Measurements from ENCODE around the gene WWOX. TPM values are rescaled to one million over a fixed set of nuclear protein-coding genes. Genes with fewer than 3 reads are reported as not detected.

The WWOX gene
- total and polyA plus RNA-seq, 3 donors from 2014 or later = 20.6 to 76.7 (median 64.1) TPM

DNA sequence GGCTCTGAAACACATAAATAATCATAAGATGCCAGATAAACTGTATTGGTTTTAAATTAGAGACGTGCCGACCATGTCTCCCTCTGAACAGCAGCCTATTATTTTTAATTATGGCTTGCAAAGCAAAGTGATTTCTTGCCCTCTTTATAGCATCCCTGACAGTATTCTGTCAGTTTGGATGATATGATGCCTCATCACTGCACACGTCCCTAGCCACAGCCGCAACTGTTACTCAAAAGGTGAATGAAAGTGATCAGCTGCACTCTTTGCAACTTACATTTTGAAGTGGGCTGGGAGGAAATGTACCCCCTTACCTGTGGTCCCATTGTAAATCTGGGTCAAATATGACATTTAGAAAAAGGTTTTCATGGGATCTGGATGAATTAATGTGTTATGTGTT, 1111.2 kb downstream of the WWOX start:
- 61 to 65% methylated on average over 4 of the region's 4 CpGs for WGBS, 2 donors

DNA sequence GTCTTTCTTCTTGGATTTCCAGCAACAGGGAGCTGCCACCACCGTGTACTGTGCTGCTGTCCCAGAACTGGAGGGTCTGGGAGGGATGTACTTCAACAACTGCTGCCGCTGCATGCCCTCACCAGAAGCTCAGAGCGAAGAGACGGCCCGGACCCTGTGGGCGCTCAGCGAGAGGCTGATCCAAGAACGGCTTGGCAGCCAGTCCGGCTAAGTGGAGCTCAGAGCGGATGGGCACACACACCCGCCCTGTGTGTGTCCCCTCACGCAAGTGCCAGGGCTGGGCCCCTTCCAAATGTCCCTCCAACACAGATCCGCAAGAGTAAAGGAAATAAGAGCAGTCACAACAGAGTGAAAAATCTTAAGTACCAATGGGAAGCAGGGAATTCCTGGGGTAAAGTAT, 1112.1 kb downstream of the WWOX start:
- H3K27me3 ChIP-seq = no peaks in the 10 kb centered on the region
- H3K9me3 ChIP-seq = no peaks in the 10 kb centered on the region
- no peaks in the 10 kb centered on the region for H3K36me3 ChIP-seq (ENCODE audit: low read depth, missing control alignments)
- 95 to 96% methylated on average over 13 of the region's 13 CpGs for WGBS, 2 donors
- no peaks in the 10 kb centered on the region for H3K4me1 ChIP-seq
- TF ChIP-seq POLR2A (IDR thresholded peaks at IDR 0.05) = no peak
- TF ChIP-seq, protein P1, sequence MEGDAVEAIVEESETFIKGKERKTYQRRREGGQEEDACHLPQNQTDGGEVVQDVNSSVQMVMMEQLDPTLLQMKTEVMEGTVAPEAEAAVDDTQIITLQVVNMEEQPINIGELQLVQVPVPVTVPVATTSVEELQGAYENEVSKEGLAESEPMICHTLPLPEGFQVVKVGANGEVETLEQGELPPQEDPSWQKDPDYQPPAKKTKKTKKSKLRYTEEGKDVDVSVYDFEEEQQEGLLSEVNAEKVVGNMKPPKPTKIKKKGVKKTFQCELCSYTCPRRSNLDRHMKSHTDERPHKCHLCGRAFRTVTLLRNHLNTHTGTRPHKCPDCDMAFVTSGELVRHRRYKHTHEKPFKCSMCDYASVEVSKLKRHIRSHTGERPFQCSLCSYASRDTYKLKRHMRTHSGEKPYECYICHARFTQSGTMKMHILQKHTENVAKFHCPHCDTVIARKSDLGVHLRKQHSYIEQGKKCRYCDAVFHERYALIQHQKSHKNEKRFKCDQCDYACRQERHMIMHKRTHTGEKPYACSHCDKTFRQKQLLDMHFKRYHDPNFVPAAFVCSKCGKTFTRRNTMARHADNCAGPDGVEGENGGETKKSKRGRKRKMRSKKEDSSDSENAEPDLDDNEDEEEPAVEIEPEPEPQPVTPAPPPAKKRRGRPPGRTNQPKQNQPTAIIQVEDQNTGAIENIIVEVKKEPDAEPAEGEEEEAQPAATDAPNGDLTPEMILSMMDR (IDR thresholded peaks at IDR 0.05) = no peak
- no peak overlapping the region for H3K27ac ChIP-seq
- no peak overlapping the region for H3K4me3 ChIP-seq
- DNase-seq = no peak
- intact Hi-C loops (cut with DNase I; ENCODE audit: low total_unique reads) = no loop called here

More for the DNA sequence above, 1111.2 kb downstream of the WWOX start:
- no peak for DNase-seq
- no peak overlapping the region for H3K27ac ChIP-seq
- intact Hi-C loops (cut with DNase I; ENCODE audit: low total_unique reads) = no loop called here
- H3K4me3 ChIP-seq = no peak overlapping the region
- no peaks in the 10 kb centered on the region for H3K36me3 ChIP-seq (ENCODE audit: low read depth, missing control alignments)
- H3K9me3 ChIP-seq = no peaks in the 10 kb centered on the region
- no peak for TF ChIP-seq POLR2A (IDR thresholded peaks at IDR 0.05)
- TF ChIP-seq, protein P1 (IDR thresholded peaks at IDR 0.05) = no peak
- no peaks in the 10 kb centered on the region for H3K27me3 ChIP-seq
- no peaks in the 10 kb centered on the region for H3K4me1 ChIP-seq

DNA sequence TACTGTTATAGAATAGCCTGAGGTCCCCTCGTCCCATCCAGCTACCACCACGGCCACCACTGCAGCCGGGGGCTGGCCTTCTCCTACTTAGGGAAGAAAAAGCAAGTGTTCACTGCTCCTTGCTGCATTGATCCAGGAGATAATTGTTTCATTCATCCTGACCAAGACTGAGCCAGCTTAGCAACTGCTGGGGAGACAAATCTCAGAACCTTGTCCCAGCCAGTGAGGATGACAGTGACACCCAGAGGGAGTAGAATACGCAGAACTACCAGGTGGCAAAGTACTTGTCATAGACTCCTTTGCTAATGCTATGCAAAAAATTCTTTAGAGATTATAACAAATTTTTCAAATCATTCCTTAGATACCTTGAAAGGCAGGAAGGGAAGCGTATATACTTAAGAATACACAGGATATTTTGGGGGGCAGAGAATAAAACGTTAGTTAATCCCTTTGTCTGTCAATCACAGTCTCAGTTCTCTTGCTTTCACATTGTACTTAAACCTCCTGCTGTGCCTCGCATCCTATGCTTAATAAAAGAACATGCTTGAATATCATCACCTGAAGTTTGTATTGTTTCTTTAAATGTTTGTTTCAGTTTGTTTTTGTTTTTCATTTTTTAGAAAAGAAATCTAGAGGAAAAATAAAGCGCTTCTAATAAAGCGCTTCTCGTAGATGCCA, 1112.8 kb downstream of the WWOX start:
- WGBS, 2 donors = 67 to 71% methylated on average over 9 to 10 of the region's 10 CpGs
- no peak overlapping the region for H3K27ac ChIP-seq

DNA sequence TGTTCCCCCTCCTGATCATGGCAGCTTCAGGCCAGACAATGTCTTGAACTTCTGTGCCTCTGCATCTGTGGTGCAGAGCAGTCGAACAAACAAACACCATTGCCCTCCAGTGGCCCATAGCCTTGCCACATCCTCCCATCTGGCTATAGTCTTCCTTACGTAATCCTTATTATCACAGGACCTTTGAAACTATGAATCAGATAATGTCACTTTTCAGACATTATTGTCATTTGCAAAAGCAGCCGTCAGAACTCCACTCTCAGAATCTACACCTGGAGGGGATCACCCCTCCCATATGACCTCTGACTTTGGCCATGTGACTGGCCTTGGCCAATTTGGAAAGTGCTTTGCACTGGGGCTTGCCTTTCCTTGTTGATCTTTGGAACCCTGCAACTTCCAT, 1113.8 kb downstream of the WWOX start:
- Histone ChIP-seq H3K9me3 (no peaks in the 10 kb centered on the region), H3K36me3 (ENCODE audit: low read depth, missing control alignments) (no peaks in the 10 kb centered on the region), H3K4me1 (peaks cover 2% of the 10 kb centered on the region), H3K27me3 (no peaks in the 10 kb centered on the region), H3K27ac (no peak overlapping the region), H3K4me3 (no peak overlapping the region)
- TF ChIP-seq, protein P1 (IDR thresholded peaks at IDR 0.05) = no peak
- TF ChIP-seq POLR2A (IDR thresholded peaks at IDR 0.05) = no peak
- no peak for DNase-seq
- 66 to 87% methylated on average over 3 of the region's 3 CpGs for WGBS, 2 donors
- intact Hi-C loops (cut with DNase I; ENCODE audit: low total_unique reads) = no loop called here

More for the DNA sequence above, 1112.8 kb downstream of the WWOX start:
- no peak for TF ChIP-seq POLR2A (IDR thresholded peaks at IDR 0.05)
- TF ChIP-seq, protein P1 (IDR thresholded peaks at IDR 0.05) = no peak
- H3K4me1 ChIP-seq = no peaks in the 10 kb centered on the region
- no peak for DNase-seq
- intact Hi-C loops (cut with DNase I; ENCODE audit: low total_unique reads) = no loop called here
- no peaks in the 10 kb centered on the region for H3K36me3 ChIP-seq (ENCODE audit: low read depth, missing control alignments)
- H3K4me3 ChIP-seq = no peak overlapping the region
- no peaks in the 10 kb centered on the region for H3K9me3 ChIP-seq
- H3K27me3 ChIP-seq = no peaks in the 10 kb centered on the region

DNA sequence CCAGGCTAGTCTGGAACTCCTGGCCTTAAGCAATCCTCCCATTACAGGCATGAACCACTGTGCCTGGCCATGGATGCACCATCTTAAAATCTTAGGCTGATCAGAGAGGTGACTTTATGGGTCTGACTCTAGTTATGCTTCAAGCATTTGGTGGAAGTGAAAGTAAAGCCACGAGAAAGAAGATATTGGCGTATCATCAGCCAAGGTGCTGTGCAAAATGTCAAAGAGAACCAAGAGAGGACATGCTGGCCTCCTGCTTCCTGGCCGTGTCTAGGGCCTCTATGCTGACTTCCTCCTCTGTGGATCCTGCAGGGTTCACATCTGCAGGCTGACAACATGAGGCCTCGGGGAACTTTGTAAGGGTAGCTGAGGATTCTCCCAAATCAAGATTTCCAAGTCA, 1115.8 kb downstream of the WWOX start:
- H3K27ac ChIP-seq = no peak overlapping the region
- TF ChIP-seq POLR2A (IDR thresholded peaks at IDR 0.05) = no peak
- TF ChIP-seq, protein P1 (IDR thresholded peaks at IDR 0.05) = no peak

More for the DNA sequence above, 1115.8 kb downstream of the WWOX start:
- no peak for DNase-seq
- Histone ChIP-seq H3K9me3 (no peaks in the 10 kb centered on the region), H3K4me3 (no peak overlapping the region), H3K36me3 (ENCODE audit: low read depth, missing control alignments) (no peaks in the 10 kb centered on the region), H3K27me3 (no peaks in the 10 kb centered on the region), H3K4me1 (peaks cover 12% of the 10 kb centered on the region)
- WGBS, 2 donors = 54 to 68% methylated on average over 3 to 4 of the region's 4 CpGs
- intact Hi-C loops (cut with DNase I; ENCODE audit: low total_unique reads) = no loop called here
